CD4-positive, alpha-beta T cell treated with Interleukin-10 for 1 hour (primary cell): ENCODE results near the gene BTF3L4.
"Not testable (repeated sequence)": the region's sequence is repeated elsewhere in the genome, so short reads cannot be mapped to it uniquely, and the experiment has no call there.

Source experiments
- DNase-seq: peaks from one replicate; pipeline ENCODE4 v3.0.0-alpha.2; 2020

Gene BTF3L4

DNA sequence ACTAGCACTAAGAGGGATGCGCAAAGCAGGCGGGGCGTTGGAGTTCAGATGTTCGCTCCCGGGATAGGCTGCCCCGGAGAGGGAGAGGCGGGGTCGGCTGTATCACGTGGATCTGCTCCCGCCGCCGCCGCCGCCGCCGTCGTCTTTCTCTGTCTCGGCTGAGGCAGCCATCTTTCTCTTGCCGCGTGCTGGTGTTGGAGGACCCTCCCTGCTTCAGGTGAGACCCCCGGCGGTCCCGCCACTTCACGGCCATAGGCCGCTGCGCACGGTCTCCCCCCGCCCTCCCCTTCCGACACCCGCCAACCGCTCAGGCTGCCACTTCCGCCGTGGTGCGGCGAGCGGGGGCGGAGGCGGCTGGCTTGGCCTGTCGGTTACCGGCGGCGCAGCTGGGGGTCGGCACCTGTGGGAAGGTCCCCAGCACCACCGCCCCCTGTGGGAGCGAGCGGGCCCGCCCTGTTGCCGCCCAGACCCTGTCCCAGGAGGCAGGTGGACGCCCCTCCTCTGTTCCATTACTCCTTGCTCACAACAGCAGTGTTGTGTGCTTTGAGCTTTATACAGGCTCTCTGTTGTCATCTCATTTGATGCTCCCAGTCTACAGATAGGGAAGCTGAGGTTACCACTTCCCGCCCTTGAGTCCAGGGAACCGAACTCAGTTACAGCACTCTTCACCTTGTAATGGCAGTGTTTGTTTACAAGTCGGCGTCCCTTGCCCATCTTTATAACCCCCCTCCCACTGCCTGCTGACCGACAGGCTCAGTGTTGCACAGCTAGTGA lies at the start of gene BTF3L4:
BTF3L4 (plus strand) TSS at position 133 of the 774 bp plus-strand sequence. CDS start 3,553 bp downstream, outside the sequence.
- peak; percentile 91 for DNase-seq

- no peak for DNase-seq
Observed at GRCh38 chr1:52007215-52008002, 48.7 kb upstream of the BTF3L4 start.

DNA sequence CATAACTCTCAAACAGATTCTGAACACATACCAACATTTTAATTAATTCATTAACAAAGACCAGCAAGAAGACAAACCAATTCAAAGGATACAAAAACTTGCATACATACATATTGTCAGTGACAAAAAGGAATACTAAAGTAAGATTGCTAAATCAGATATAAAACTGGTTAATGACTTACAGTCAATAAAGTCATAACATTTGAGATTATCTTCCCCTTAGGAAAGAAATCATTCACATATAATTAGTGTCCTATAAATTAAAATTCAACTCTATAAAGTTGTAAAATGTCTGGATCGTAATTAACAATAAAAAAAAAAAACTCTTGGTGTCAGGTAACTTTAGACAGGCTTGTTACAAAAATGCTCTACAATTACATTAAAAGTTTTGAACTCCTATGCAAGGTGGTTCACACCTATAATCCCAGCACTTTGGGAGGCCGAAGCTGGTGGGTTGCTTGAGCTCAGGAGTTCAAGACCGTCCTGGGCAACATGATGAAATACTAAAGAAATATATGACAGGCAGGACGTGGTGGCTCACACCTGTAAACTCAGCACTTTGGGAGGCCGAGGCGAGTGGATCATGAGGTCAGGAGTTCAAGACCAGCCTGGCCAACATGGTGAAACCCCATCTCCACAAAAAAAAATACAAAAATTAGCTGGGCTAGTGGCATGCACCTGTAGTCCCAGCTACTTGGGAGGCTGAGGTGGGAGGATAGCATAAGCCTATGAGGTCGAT lies 47.9 kb upstream of the BTF3L4 start:
- DNase-seq: no peak

GRCh38 chr1:52022133-52022532 lies 34.0 kb upstream of the BTF3L4 start:
- DNase-seq: no peak

GRCh38 chr1:52026278-52026677 lies 29.8 kb upstream of the BTF3L4 start:
- no peak for DNase-seq

DNA sequence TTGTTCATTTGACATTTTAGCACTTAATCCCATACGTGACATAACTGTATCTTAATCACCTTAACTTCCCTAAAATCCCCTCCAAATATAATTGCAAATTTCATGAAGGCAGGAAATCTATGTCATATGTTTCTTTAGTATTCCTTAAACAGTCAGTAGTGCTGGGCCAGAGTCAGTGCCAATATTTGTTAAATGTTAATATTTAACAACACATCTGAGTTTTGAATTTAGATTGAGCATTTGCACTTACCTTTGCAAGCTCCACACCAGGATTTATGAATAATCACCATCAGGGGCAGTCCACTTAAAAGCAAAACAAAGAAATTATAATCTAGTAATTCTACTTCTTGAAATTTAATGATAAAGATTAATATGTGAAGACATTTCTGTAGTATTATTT lies 27.8 kb upstream of the BTF3L4 start:
- DNase-seq: no peak

- not testable (repeated sequence) for DNase-seq
Observed at GRCh38 chr1:52028839-52029238, 27.3 kb upstream of the BTF3L4 start.

- no peak for DNase-seq
Observed at GRCh38 chr1:52032124-52032784, 23.8 kb upstream of the BTF3L4 start.

DNA sequence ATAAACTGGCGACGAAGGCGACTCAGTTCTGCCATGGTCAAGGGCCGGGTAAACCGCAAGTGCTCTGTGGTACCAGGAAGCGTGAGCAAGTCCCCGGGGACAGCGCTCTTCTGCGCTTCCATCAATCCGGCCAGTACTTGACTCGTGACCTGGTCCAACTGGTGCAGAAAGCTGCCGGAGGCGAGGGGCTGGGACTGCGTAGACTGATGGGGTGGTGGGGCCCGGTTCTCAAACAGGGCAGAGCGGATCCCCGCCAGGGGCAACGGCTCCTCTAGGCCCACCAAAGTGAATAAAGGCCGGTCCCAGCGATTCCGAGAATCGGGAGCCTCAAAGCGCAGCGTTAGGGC lies 23.3 kb upstream of the BTF3L4 start:
- peak; percentile 5 for DNase-seq

- peak; percentile 89 for DNase-seq
Observed at GRCh38 chr1:52033190-52034049, 22.7 kb upstream of the BTF3L4 start, which contains the start of gene KTI12. Gene KTI12 (minus strand): TSS chr1:52033810. CDS start chr1:52033761, 49 bp downstream.

GRCh38 chr1:52034050-52034384 lies 22.1 kb upstream of the BTF3L4 start:
- no peak for DNase-seq

- DNase-seq: no peak
Observed at GRCh38 chr1:52037402-52037814, 18.7 kb upstream of the BTF3L4 start.

DNA sequence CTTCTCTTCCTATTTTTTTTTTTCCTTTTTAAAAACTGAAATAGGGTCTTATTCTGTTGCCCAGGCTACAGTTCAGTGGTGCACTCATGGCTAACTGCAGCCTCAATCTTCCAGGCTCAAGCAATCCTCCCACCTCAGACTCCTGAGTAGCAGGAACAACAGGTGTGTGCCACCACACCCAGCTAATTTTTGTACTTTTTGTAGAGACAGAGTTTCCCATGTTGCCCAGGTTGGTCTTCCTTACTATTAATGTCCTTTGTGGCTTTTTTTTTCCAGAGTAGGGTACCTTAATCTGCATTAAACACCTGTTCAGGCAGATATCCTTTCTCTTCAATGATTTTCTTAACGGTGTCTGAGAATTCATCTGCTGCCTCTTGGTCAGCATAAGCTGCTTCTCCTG lies 18.2 kb upstream of the BTF3L4 start:
- DNase-seq: no peak

DNA sequence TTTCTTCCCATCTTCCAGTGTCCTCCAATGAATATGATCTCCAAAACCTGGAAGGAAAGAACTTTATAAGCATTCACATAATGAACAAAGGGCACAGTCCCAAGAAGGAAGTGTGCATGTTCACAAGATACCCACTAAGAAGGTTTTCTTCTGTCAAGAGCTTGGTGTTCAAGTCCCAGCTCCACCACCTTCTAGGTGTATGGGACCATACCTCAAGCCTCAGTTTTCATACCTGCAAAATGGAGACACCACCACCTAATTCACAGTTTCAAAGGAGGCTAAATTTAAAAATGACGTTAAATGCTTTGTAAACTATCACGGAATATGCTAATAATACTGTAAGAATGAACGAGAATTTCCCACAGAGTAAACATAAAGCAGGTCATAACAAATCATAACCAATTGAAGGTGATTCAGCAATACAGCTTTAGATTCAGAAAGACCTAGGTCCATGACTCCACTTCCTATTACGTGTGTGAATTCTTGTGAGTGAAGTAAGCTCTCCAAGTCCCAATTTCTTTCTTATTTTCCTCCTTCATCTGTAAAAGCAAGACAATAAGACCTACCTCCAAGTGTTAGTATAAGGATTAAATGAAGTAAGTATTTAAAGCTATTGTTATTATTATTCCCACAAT lies 14.4 kb upstream of the BTF3L4 start:
- no peak for DNase-seq

- no peak for DNase-seq
Observed at GRCh38 chr1:52045236-52045635, 10.9 kb upstream of the BTF3L4 start.

DNA sequence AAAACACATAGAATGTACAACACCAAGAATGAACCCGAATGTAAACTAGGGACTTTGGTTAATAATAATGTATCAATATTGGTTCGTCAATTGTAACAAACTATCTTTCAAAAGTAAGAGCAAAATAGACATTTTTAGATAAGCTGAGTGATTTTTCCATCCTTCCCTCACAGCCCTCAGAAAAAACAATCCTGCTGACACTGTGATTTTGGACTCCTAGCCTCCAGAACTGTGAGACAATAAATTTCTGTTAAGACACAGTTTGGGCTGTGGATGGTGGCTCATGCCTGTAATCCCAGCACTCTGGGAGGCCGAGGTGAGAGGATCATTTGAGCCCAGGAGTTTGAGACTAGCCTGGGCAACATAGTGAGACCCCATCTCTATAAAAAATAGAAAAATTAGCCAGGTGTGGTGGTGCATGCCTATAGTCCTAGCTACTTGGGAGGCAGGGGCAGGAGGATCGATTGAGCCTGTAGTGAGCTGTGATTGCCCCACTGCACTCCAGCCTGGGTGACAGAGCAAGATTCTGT lies 10.4 kb upstream of the BTF3L4 start:
- DNase-seq: not testable (repeated sequence)

DNA sequence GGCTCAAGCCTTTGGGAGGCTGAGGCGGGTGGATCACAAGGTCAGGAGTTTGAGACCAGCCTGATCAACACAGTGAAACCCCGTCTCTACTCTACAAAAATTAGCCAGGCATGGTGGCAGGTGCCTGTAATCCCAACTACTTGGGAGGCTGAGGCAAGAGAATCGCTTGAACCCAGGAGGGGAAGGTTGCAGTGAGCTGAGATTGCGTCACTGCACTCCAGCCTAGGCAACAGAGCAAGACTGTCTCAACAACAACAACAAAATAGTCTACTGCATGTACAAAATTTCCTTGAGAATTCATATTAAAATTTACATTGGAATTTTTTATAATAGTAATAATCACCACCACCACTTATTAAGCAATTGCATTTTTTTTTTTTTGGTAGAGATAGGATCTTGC lies 6.8 kb upstream of the BTF3L4 start:
- not testable (repeated sequence) for DNase-seq

GRCh38 chr1:52053862-52054261 lies 2.2 kb upstream of the BTF3L4 start:
- DNase-seq: no peak

DNA sequence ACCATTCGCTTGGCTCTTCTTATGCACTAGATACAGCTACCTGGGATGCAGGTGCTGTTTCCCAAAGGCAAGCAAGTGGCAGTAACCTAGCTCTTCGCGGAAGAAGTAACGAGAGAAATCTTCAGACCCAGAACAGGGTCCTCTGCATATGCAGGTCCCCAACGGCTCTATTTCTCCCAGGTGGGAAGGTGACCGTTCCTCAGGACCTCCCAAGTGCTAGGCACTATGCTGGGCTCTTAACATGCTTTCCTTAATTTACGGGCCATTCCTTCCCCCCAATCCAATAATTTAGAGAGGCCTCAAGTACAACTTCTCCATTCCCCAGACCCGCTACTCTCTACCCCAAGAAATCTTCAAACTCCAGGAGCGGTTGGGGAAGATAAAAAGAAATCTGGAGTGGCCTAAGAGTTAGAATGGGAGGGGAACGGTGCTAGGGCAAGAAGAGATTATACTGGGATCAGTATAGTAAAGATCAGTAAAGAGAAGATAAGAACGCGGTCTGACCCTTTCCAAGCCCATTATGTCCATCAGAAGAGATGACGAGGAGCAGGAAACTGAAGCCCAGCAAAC lies 1.5 kb upstream of the BTF3L4 start:
- no peak for DNase-seq

DNA sequence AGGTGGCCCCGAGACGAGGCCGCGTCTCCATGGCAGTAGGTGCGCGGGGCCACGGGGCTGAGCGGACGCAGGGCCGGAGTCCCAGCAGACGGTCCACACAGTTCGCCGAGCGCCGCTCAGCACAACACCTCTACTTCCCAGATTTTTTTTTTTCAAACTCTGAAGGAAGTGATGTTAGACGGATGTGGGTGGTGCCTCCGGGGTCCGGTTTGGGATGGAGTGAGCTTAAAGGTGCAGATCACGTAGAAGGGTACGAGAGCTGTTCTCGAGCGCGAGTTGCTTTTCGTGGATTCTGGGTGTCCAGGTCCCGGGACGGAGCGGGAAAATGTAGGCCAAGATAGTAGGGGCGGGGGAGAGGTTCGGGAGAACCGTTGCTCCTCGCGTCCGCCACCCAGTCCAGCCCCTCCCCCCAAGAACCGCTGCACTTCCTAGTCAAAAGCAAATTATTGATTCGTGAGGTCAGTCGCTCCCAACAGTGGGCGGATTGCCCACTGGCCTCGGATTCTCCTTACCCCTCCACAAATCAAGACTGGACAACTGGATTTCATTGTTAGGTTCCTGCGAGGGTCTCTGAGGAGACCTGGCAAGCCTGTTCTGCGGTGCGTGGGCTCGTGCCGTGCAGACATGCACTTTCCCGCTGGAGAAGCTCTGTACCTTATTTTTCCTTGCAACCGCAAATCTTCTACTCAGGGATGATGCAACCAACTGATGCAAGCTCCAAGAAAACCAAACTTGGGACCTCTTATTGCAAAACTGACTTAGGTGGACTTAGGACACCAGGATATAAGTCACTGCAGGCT lies 829 bp upstream of the BTF3L4 start, which contains the start of gene TXNDC12:
TXNDC12 (minus strand) TSS at position 126 of the 800 bp plus-strand sequence; CDS start at position 31, 95 bp downstream.
- DNase-seq: peak; percentile 69
